Trophoblast cell (in vitro differentiated cells and primary cell): Measurements from ENCODE around the gene CXCL5.

ENCODE experiments used
- DNase-seq, 2 donors: peaks; one replicate each; pipeline ENCODE4 v3.0.0-alpha.2; 2016
- H2AFZ ChIP-seq: 2 replicates; pipeline ENCODE4 v1.6.1; 2013; ENCODE audit warnings: low read length, moderate library complexity, mild to moderate bottlenecking; ENCODE audit not compliant: insufficient read depth, poor library complexity
- H2AK5ac ChIP-seq: 2 replicates; pipeline ENCODE4 v1.6.1; 2013; ENCODE audit warnings: mild to moderate bottlenecking, low read length
- H2BK120ac ChIP-seq: 2 replicates; pipeline ENCODE4 v1.6.1; 2013; ENCODE audit warnings: low read length, mild to moderate bottlenecking, moderate library complexity; ENCODE audit not compliant: insufficient read depth, poor library complexity
- H2BK12ac ChIP-seq: 2 replicates; pipeline ENCODE4 v1.6.1; 2013; ENCODE audit warnings: mild to moderate bottlenecking, low read length, moderate library complexity
- H2BK5ac ChIP-seq: 2 replicates; pipeline ENCODE4 v1.6.1; 2013; ENCODE audit warnings: low read length, low read depth, moderate library complexity, mild to moderate bottlenecking; ENCODE audit not compliant: poor library complexity
- H3K14ac ChIP-seq: 2 replicates; pipeline ENCODE4 v1.6.1; 2013; ENCODE audit warnings: mild to moderate bottlenecking, low read length
- H3K18ac ChIP-seq: 2 replicates; pipeline ENCODE4 v1.6.1; 2013; ENCODE audit warnings: mild to moderate bottlenecking, low read length
- H3K23ac ChIP-seq: 2 replicates; pipeline ENCODE4 v1.6.1; 2013; ENCODE audit warnings: low read length
- H3K27ac ChIP-seq: 2 replicates; pipeline ENCODE4 v1.5.1; 2013; ENCODE audit warnings: low read depth, mild to moderate bottlenecking, inconsistent platforms, low read length, moderate library complexity
- H3K27me3 ChIP-seq: 2 replicates; pipeline ENCODE4 v1.6.1; 2013; ENCODE audit warnings: inconsistent platforms, mild to moderate bottlenecking, low read length, moderate library complexity; ENCODE audit not compliant: insufficient read depth
- H3K36me3 ChIP-seq, 2 experiments: 1 replicate in 1 of 2; 2 replicates in 1 of 2; pipeline ENCODE4 v1.6.1; 2013; ENCODE audit warnings: low read length in 2 of 2, mild to moderate bottlenecking in 2 of 2, moderate library complexity in 1 of 2; ENCODE audit not compliant: insufficient read depth in 2 of 2, control insufficient read depth in 1 of 2
- H3K4ac ChIP-seq: 2 replicates; pipeline ENCODE4 v1.6.1; 2013; ENCODE audit warnings: low read depth, mild to moderate bottlenecking, low read length, moderate library complexity
- H3K4me1 ChIP-seq, 2 experiments: 1 replicate in 1 of 2; 2 replicates in 1 of 2; pipeline ENCODE4 v1.6.1; 2013; ENCODE audit warnings: low read length in 2 of 2, mild to moderate bottlenecking in 2 of 2, moderate library complexity in 1 of 2; ENCODE audit not compliant: insufficient read depth in 2 of 2, control insufficient read depth in 1 of 2
- H3K4me2 ChIP-seq: 2 replicates; pipeline ENCODE4 v1.6.1; 2013; ENCODE audit warnings: inconsistent platforms, mild to moderate bottlenecking, low read length, moderate library complexity
- H3K4me3 ChIP-seq: 2 replicates; pipeline ENCODE4 v1.5.1; 2013; ENCODE audit warnings: mild to moderate bottlenecking, low read depth, low read length, inconsistent platforms
- H3K79me1 ChIP-seq: one replicate; pipeline ENCODE4 v1.6.1; 2013; ENCODE audit warnings: low read length
- H3K79me2 ChIP-seq: 2 replicates; pipeline ENCODE4 v1.6.1; 2013; ENCODE audit warnings: low read length, mild to moderate bottlenecking; ENCODE audit not compliant: control insufficient read depth, insufficient read depth, poor library complexity
- H3K9ac ChIP-seq: 2 replicates; pipeline ENCODE4 v1.6.1; 2013; ENCODE audit warnings: mild to moderate bottlenecking, low read length
- H3K9me3 ChIP-seq: 2 replicates; pipeline ENCODE4 v1.6.1; 2013; ENCODE audit warnings: low read depth, mild to moderate bottlenecking, control low read depth, inconsistent platforms, low read length; ENCODE audit not compliant: insufficient read depth
- H4K12ac ChIP-seq: 2 replicates; pipeline ENCODE4 v1.6.1; 2013; ENCODE audit warnings: low read depth, mild to moderate bottlenecking, low read length, moderate library complexity
- H4K8ac ChIP-seq: 2 replicates; pipeline ENCODE4 v1.6.1; 2013; ENCODE audit warnings: low read depth, mild to moderate bottlenecking, low read length, moderate library complexity
- H4K91ac ChIP-seq: one replicate; pipeline ENCODE4 v1.6.1; 2013; ENCODE audit warnings: low read depth, mild to moderate bottlenecking, low read length, moderate library complexity
- WGBS: extraction: QIAGEN DNeasy Blood & Tissue Kit; methylation state at CpG from one replicate; pipeline ENCODE4 v1.1.7; 2013; ENCODE audit warnings: missing lambda C conversion rate; ENCODE audit not compliant: insufficient read length, insufficient coverage; ENCODE audit errors: extremely low coverage; 5-methylcytosine and 5-hydroxymethylcytosine counted together

CXCL5 gene

GRCh38 chr4:74044677-74045076 lies 46.2 kb upstream of the CXCL5 start:
- Histone ChIP-seq H3K14ac (no peak overlapping the region), H4K91ac (no peak overlapping the region), H2AFZ (no peak overlapping the region), H3K36me3 (no peaks in the 10 kb centered on the region), H3K4me2 (no peak overlapping the region), H2BK5ac (no peak overlapping the region), H3K4me1 (no peaks in the 10 kb centered on the region), H2BK12ac (no peak overlapping the region), H4K12ac (no peak overlapping the region), H3K27me3 (no peaks in the 10 kb centered on the region), H2AK5ac (no peak overlapping the region), H2BK120ac (no peak overlapping the region), H3K79me1 (no peaks in the 10 kb centered on the region), H3K23ac (no peak overlapping the region), H3K18ac (no peak overlapping the region), H4K8ac (no peak overlapping the region), H3K4me3 (no peak overlapping the region), H3K4ac (no peak overlapping the region), H3K79me2 (no peaks in the 10 kb centered on the region), H3K9me3 (no peaks in the 10 kb centered on the region), H3K9ac (no peak overlapping the region), H3K27ac (no peak overlapping the region)
- no peak for DNase-seq
- WGBS = no CpG with 5 or more reads among the region's 3 CpGs

- peaks cover 0 to 3% of the 10 kb centered on the region in 2 experiments for H3K4me1 ChIP-seq
- no peak overlapping the region for H3K18ac ChIP-seq
- no peak overlapping the region for H4K8ac ChIP-seq
These were observed 44.2 kb upstream of the CXCL5 start for GRCh38 chr4:74042681-74043080.

GRCh38 chr4:74041418-74041817 lies 42.9 kb upstream of the CXCL5 start:
- Histone ChIP-seq H3K4ac (no peak overlapping the region), H3K4me2 (no peak overlapping the region), H3K27ac (no peak overlapping the region), H2AK5ac (no peak overlapping the region), H2BK12ac (no peak overlapping the region), H3K27me3 (no peaks in the 10 kb centered on the region), H3K79me2 (no peaks in the 10 kb centered on the region), H4K8ac (no peak overlapping the region), H3K14ac (no peak overlapping the region), H3K9me3 (no peaks in the 10 kb centered on the region), H2BK120ac (no peak overlapping the region), H3K4me3 (no peak overlapping the region), H4K91ac (no peak overlapping the region), H4K12ac (no peak overlapping the region), H3K18ac (no peak overlapping the region), H3K36me3 (no peaks in the 10 kb centered on the region), H2AFZ (no peak overlapping the region), H3K4me1 (peaks cover 0 to 3% of the 10 kb centered on the region in 2 experiments), H3K23ac (no peak overlapping the region), H2BK5ac (no peak overlapping the region), H3K79me1 (peaks cover 2% of the 10 kb centered on the region), H3K9ac (no peak overlapping the region)
- WGBS = no CpG with 5 or more reads among the region's 1 CpG
- DNase-seq = no peak

More at GRCh38 chr4:74042681-74043080, 44.2 kb upstream of the CXCL5 start:
- DNase-seq = no peak
- Histone ChIP-seq H3K4ac (no peak overlapping the region), H4K91ac (no peak overlapping the region), H3K27me3 (no peaks in the 10 kb centered on the region), H3K36me3 (no peaks in the 10 kb centered on the region), H2BK5ac (no peak overlapping the region), H3K14ac (no peak overlapping the region), H2BK12ac (no peak overlapping the region), H3K23ac (no peak overlapping the region), H3K9ac (no peak overlapping the region), H3K79me1 (peaks cover 2% of the 10 kb centered on the region), H2AFZ (no peak overlapping the region), H2AK5ac (no peak overlapping the region), H3K4me3 (no peak overlapping the region), H3K9me3 (no peaks in the 10 kb centered on the region), H3K27ac (no peak overlapping the region), H4K12ac (no peak overlapping the region), H3K4me2 (no peak overlapping the region), H2BK120ac (no peak overlapping the region), H3K79me2 (no peaks in the 10 kb centered on the region)
- no CpG with 5 or more reads among the region's 2 CpGs for WGBS

GRCh38 chr4:74039315-74039763 lies 40.9 kb upstream of the CXCL5 start:
- Histone ChIP-seq H2BK5ac (no peak overlapping the region), H3K9me3 (no peaks in the 10 kb centered on the region), H3K18ac (no peak overlapping the region), H2BK120ac (no peak overlapping the region), H4K12ac (no peak overlapping the region), H4K8ac (no peak overlapping the region), H3K4me1 (peaks cover 0 to 3% of the 10 kb centered on the region in 2 experiments), H4K91ac (no peak overlapping the region), H3K14ac (no peak overlapping the region), H2AK5ac (no peak overlapping the region), H3K79me2 (no peaks in the 10 kb centered on the region), H2AFZ (no peak overlapping the region), H3K9ac (no peak overlapping the region), H2BK12ac (no peak overlapping the region), H3K23ac (no peak overlapping the region), H3K27me3 (no peaks in the 10 kb centered on the region), H3K27ac (no peak overlapping the region), H3K4me2 (peak overlapping the region; percentile 98), H3K79me1 (peaks cover 2% of the 10 kb centered on the region), H3K4me3 (no peak overlapping the region), H3K4ac (no peak overlapping the region), H3K36me3 (no peaks in the 10 kb centered on the region)
- no peak for DNase-seq
- WGBS = no CpG with 5 or more reads among the region's 4 CpGs
